GM18505 (cell line): Measurements from ENCODE around the gene BAD.

Experiments
- ATAC-seq: cut with Tn5 transposase; IDR thresholded peaks from one replicate; pipeline ENCODE4 v1.9.1; 2021; ENCODE audit not compliant: unreplicated experiment
- POLR2A ChIP-seq: IDR thresholded peaks from 4 replicates; pipeline ENCODE4 v1.6.1; 2011; ENCODE audit warnings: borderline replicate concordance; ENCODE audit not compliant: insufficient read depth, insufficient read length; ENCODE audit errors: extremely low read depth

BAD gene

DNA sequence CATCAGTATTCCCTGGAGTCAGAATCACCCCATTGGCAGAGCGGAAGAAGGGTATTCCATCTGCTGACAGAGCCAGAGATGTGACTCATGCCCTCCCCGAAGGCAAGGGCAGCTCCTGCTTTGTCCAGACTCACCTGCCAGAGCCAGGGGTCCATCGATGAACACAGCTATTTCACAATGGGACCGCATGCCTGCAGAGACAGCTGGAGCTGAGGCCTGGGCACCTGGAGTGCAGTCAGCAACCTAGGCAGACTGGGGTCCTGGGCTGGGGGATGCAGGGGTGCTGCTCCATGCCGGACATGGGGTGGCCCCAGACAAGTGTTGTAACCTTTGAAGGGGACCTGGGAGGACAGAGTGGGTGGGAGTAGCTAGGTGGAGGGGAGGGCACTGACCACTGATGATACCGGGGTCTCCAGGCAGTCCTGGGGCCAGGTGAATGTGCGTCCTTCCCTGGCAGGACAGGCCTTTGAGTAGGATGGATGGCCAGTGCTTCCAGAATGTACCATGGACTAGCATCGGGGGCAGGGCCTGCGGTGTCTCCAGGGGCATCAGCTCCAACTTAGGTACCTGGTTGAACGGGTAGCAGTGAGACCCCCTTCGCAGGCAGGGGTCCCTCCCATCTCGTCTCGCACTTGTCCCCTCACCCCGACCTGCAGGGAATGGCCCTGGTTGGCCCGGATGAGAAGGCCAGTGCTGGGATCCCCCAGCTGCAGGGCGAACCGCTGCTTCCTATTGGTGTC lies 60.1 kb downstream of the BAD start:
- TF ChIP-seq POLR2A, result peak; percentile 54

GRCh38 chr11:64223001-64223651 lies 61.3 kb downstream of the BAD start:
- TF ChIP-seq POLR2A, result no peak

More for the DNA sequence above, 60.1 kb downstream of the BAD start:
- ATAC-seq, result no peak

DNA sequence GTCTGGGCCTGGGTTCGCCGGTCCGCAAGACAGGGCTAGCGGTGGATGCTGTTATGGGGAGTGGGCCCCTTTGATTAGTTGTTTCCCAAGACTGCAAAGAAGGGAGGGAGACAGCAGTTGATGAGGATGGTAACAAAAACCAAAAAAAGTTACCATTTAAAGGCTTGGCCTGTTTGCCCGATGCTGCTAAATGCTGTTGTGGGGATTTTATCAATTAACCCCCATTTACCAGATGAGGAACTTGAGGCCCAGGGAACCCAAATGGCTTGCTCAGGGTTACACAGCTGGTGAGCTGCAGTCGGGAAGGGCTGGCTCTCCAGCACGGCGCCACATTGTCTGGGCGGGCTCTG lies 61.8 kb downstream of the BAD start:
- no peak for TF ChIP-seq POLR2A
- no peak for ATAC-seq

More at GRCh38 chr11:64223001-64223651, 61.3 kb downstream of the BAD start:
- no peak for ATAC-seq

DNA sequence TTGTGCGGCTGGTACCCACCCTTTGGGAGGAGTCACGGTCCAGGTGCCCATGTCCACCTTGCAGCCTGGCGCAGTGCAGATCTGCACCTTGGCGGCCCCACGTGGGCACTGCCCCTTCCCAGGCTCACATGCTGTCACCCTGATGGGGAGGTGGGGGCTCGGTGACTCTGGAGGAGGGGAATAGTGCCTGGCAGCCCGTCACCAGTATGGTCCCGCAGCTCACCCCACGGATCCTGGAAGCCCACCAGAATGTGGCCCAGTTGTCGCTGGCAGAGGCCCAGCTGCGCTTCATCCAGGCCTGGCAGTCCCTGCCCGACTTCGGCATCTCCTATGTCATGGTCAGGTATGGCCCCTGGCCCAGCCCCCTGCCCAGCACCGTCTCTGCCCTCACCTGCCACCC lies 63.7 kb downstream of the BAD start:
- TF ChIP-seq POLR2A, result no peak
- no peak for ATAC-seq

GRCh38 chr11:64220271-64220670 lies 64.2 kb downstream of the BAD start:
- TF ChIP-seq POLR2A, result no peak
- no peak for ATAC-seq
